ENCODE results near the gene STEAP1B.

STEAP1B gene

GRCh38 chr7:22373911-22374310 lies 126.1 kb downstream of the STEAP1B start:
- no peak for DNase-seq (ENCODE audit: low read depth in 4 of 4, low spot score in 1 of 4)

- DNase-seq (ENCODE audit: low read depth in 4 of 4, low spot score in 1 of 4): no peak
Observed at GRCh38 chr7:22373388-22373787, 126.6 kb downstream of the STEAP1B start.

- no peak for DNase-seq (ENCODE audit: low read depth in 4 of 4, low spot score in 1 of 4)
Observed at GRCh38 chr7:22372863-22373262, 127.1 kb downstream of the STEAP1B start.

- DNase-seq (ENCODE audit: low read depth in 4 of 4, low spot score in 1 of 4): no peak
Observed at GRCh38 chr7:22371878-22372277, 128.1 kb downstream of the STEAP1B start.
